ENCODE measurements around the gene PPY.

- TF ChIP-seq GATA3 (IDR thresholded peaks at IDR 0.05; ENCODE audit: low read depth, low read length) = no peak
- no peak for TF ChIP-seq GATA2 (IDR thresholded peaks at IDR 0.05; ENCODE audit: low read depth, low read length)
These were observed 44.4 kb downstream of the PPY start for GRCh38 chr17:43897831-43898230.

Measured in SH-SY5Y (cell line).